Renal cortex interstitium (tissue), 11 donors: ENCODE measurements around the gene FAF1. TPM values are rescaled to one million over a fixed set of nuclear protein-coding genes. Genes with fewer than 3 reads are reported as not detected.
"Not testable (repeated sequence)": the region's sequence is repeated elsewhere in the genome, so short reads cannot be mapped to it uniquely, and the experiment has no call there.

ENCODE experiments used
- DNase-seq, 11 donors: peaks; one replicate each; pipeline ENCODE4 v3.0.0-alpha.2; 2013; ENCODE audit warnings: low read depth in 9 of 11, low spot score in 4 of 11; ENCODE audit errors: extremely low read depth in 1 of 11
- polyA plus RNA-seq, 3 donors: library from polyadenylated mRNA; unstranded; fragments of 120-200 nt; gene quantifications; one replicate each; pipeline ENCODE4 v1.2.1, GENCODE V29; 2013; ENCODE audit not compliant: insufficient read length in 3 of 3

The FAF1 gene
- polyA plus RNA-seq, 3 donors, result 52.6 to 71.8 (median 65.6) TPM

GRCh38 chr1:50878434-50878833 is 81.6 kb downstream of the FAF1 start:
- no peak for DNase-seq

GRCh38 chr1:50877641-50878040 is 82.4 kb downstream of the FAF1 start:
- DNase-seq, result no peak

- DNase-seq, result peak in 7 of 11 donors; percentile 6 to 36 (median 11)
These were observed 86.4 kb downstream of the FAF1 start for GRCh38 chr1:50873458-50874187.

GRCh38 chr1:50864845-50865244 is 95.2 kb downstream of the FAF1 start:
- DNase-seq, result not testable (repeated sequence)

GRCh38 chr1:50861772-50862171 is 98.3 kb downstream of the FAF1 start:
- no peak for DNase-seq

GRCh38 chr1:50860702-50861101 is 99.4 kb downstream of the FAF1 start:
- DNase-seq, result no peak

- DNase-seq, result no peak
These were observed 99.8 kb downstream of the FAF1 start for GRCh38 chr1:50860256-50860655.

GRCh38 chr1:50859657-50860056 is 100.4 kb downstream of the FAF1 start:
- no peak for DNase-seq

GRCh38 chr1:50858761-50859160 is 101.3 kb downstream of the FAF1 start:
- DNase-seq, result no peak

GRCh38 chr1:50857702-50858101 is 102.4 kb downstream of the FAF1 start:
- DNase-seq, result no peak

- no peak for DNase-seq
These were observed 106.7 kb downstream of the FAF1 start for GRCh38 chr1:50853325-50853724.

- DNase-seq, result no peak
These were observed 107.2 kb downstream of the FAF1 start for GRCh38 chr1:50852889-50853288.

- DNase-seq, result no peak
These were observed 108.6 kb downstream of the FAF1 start for GRCh38 chr1:50851466-50851865.

GRCh38 chr1:50851034-50851433 is 109.0 kb downstream of the FAF1 start:
- no peak for DNase-seq

- DNase-seq, result no peak
These were observed 112.8 kb downstream of the FAF1 start for GRCh38 chr1:50847303-50847702.

GRCh38 chr1:50846224-50846839 is 113.7 kb downstream of the FAF1 start:
- DNase-seq, result no peak

- DNase-seq, result peak in 2 of 11 donors; percentile 7 to 21
These were observed 118.2 kb downstream of the FAF1 start for GRCh38 chr1:50841791-50842387.

- no peak for DNase-seq
These were observed 124.0 kb downstream of the FAF1 start for GRCh38 chr1:50836117-50836516.

GRCh38 chr1:50833216-50833615 is 126.9 kb downstream of the FAF1 start:
- DNase-seq, result no peak

GRCh38 chr1:50832167-50832566 is 127.9 kb downstream of the FAF1 start:
- DNase-seq, result no peak
